Gastrocnemius medialis (tissue), 4 donors: ENCODE results near the gene NDUFA9.

Experiments
- CTCF ChIP-seq, 5 experiments: fragments of 450-650 bp in 3 of 5; fragments of 200-600 bp in 2 of 5; sonication (generic) in 2 of 5; IDR thresholded peaks in 4 of 5; conservative IDR thresholded peaks in 1 of 5; 1 replicate in 4 of 5; 2 replicates in 1 of 5; pipeline ENCODE4 v1.5.1; 2016 to 2019; ENCODE audit warnings: antibody characterized with exemption in 5 of 5, mild to moderate bottlenecking in 3 of 5, moderate library complexity in 3 of 5
- POLR2A ChIP-seq, 2 donors: fragments of 450-650 bp; IDR thresholded peaks; one replicate each; pipeline ENCODE4 v1.6.1; 2017; ENCODE audit warnings: antibody characterized with exemption in 2 of 2, mild to moderate bottlenecking in 2 of 2, moderate library complexity in 2 of 2

GRCh38 chr12:4649358-4649661 lies 396 bp downstream of the NDUFA9 start:
- TF ChIP-seq CTCF (IDR thresholded peaks at IDR 0.05 in 4 of 5, conservative IDR thresholded peaks at IDR 0.05 in 1 of 5) (no peak), POLR2A (IDR thresholded peaks at IDR 0.05) (no peak)
